KMS-11 (cell line): ENCODE data around the gene SCYGR5.

Source experiments
- H2AFZ ChIP-seq: fragments of 200-600 bp; sonication (generic); 2 replicates; pipeline ENCODE4 v1.6.1; 2016; ENCODE audit warnings: antibody characterized with exemption, mixed run types, low read depth
- H3K27ac ChIP-seq: fragments of 200-600 bp; sonication (generic); 2 replicates; pipeline ENCODE4 v1.6.1; 2016; ENCODE audit warnings: mild to moderate bottlenecking, mixed run types
- H3K27me3 ChIP-seq: fragments of 200-600 bp; sonication (generic); 2 replicates; pipeline ENCODE4 v1.6.1; 2017; ENCODE audit warnings: mild to moderate bottlenecking, low read depth, mixed run types, moderate library complexity; ENCODE audit not compliant: insufficient read depth
- H3K36me3 ChIP-seq: fragments of 200-600 bp; sonication (generic); 2 replicates; pipeline ENCODE4 v1.6.1; 2017; ENCODE audit warnings: mild to moderate bottlenecking, mixed run types; ENCODE audit not compliant: insufficient read depth
- H3K4me1 ChIP-seq: fragments of 200-600 bp; sonication (generic); 2 replicates; pipeline ENCODE4 v1.6.1; 2016; ENCODE audit warnings: mild to moderate bottlenecking, low read depth, mixed run types; ENCODE audit not compliant: poor library complexity, severe bottlenecking
- H3K4me2 ChIP-seq: fragments of 200-600 bp; sonication (generic); 2 replicates; pipeline ENCODE4 v1.7.0; 2016; ENCODE audit warnings: mild to moderate bottlenecking, mixed run types
- H3K4me3 ChIP-seq: fragments of 200-600 bp; sonication (generic); IDR thresholded peaks from 2 replicates; pipeline ENCODE4 v1.6.1; 2017; ENCODE audit warnings: low read depth, low read length, mixed read lengths; ENCODE audit not compliant: insufficient read depth
- H3K79me2 ChIP-seq: fragments of 200-600 bp; sonication (generic); 2 replicates; pipeline ENCODE4 v1.6.1; 2016; ENCODE audit warnings: low read depth, mixed run types; ENCODE audit not compliant: insufficient read depth
- H3K9ac ChIP-seq: fragments of 200-600 bp; sonication (generic); 2 replicates; pipeline ENCODE4 v1.6.1; 2016; ENCODE audit warnings: mild to moderate bottlenecking, mixed run types
- H4K20me1 ChIP-seq: fragments of 200-600 bp; sonication (generic); 2 replicates; pipeline ENCODE4 v1.6.1; 2016; ENCODE audit warnings: mild to moderate bottlenecking, mixed run types; ENCODE audit not compliant: insufficient read depth
- TF ChIP-seq, protein P1 (sequence below): fragments of 200-600 bp; sonication (generic); conservative IDR thresholded peaks from 2 replicates; pipeline ENCODE4 v1.6.1; 2017; ENCODE audit warnings: low read depth, mild to moderate bottlenecking, antibody characterized with exemption, low read length, moderate library complexity, mixed read lengths

The SCYGR5 gene

GRCh38 chr2:227653419-227653818, 13.2 kb upstream of the SCYGR5 start:
- Histone ChIP-seq H3K27me3 (no peaks in the 10 kb centered on the region), H3K27ac (no peak overlapping the region), H3K9ac (no peak overlapping the region), H2AFZ (no peak overlapping the region), H3K4me1 (peaks cover 10% of the 10 kb centered on the region), H3K4me2 (no peak overlapping the region), H3K4me3 (no peak overlapping the region), H3K79me2 (no peaks in the 10 kb centered on the region), H4K20me1 (no peaks in the 10 kb centered on the region), H3K36me3 (no peaks in the 10 kb centered on the region)
- TF ChIP-seq, protein P1, sequence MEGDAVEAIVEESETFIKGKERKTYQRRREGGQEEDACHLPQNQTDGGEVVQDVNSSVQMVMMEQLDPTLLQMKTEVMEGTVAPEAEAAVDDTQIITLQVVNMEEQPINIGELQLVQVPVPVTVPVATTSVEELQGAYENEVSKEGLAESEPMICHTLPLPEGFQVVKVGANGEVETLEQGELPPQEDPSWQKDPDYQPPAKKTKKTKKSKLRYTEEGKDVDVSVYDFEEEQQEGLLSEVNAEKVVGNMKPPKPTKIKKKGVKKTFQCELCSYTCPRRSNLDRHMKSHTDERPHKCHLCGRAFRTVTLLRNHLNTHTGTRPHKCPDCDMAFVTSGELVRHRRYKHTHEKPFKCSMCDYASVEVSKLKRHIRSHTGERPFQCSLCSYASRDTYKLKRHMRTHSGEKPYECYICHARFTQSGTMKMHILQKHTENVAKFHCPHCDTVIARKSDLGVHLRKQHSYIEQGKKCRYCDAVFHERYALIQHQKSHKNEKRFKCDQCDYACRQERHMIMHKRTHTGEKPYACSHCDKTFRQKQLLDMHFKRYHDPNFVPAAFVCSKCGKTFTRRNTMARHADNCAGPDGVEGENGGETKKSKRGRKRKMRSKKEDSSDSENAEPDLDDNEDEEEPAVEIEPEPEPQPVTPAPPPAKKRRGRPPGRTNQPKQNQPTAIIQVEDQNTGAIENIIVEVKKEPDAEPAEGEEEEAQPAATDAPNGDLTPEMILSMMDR, result no peak

DNA sequence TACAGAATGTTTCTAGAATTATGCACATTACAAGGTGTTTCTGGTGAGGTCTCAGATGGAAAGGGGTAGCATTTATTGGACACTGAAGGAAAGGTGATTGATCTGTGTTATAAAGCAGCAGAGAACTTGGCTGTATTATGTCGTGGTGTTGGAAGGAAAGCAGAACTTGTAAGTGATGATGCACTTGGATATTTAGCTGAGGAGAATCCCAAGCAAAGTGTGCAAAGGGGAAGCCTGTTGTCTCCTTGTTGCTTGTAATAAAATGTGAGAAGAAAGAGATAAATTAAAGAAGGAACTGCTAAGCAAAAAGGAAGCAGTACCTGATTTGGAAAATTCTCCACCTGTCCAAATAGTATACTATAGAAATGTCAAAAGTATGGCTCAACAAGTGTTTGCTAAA, 12.2 kb upstream of the SCYGR5 start:
- no peak overlapping the region for H3K9ac ChIP-seq
- TF ChIP-seq, protein P1, result no peak
- H3K4me2 ChIP-seq, result no peak overlapping the region
- H3K27me3 ChIP-seq, result no peaks in the 10 kb centered on the region
- no peak overlapping the region for H3K27ac ChIP-seq
- no peaks in the 10 kb centered on the region for H3K79me2 ChIP-seq
- peaks cover 10% of the 10 kb centered on the region for H3K4me1 ChIP-seq
- H2AFZ ChIP-seq, result no peak overlapping the region
- H3K36me3 ChIP-seq, result no peaks in the 10 kb centered on the region
- H3K4me3 ChIP-seq, result no peak overlapping the region
- no peaks in the 10 kb centered on the region for H4K20me1 ChIP-seq

GRCh38 chr2:227655454-227655853, 11.2 kb upstream of the SCYGR5 start:
- Histone ChIP-seq H3K4me3 (no peak overlapping the region), H3K36me3 (no peaks in the 10 kb centered on the region), H3K4me1 (peaks cover 10% of the 10 kb centered on the region), H3K4me2 (no peak overlapping the region), H2AFZ (no peak overlapping the region), H4K20me1 (no peaks in the 10 kb centered on the region), H3K27me3 (no peaks in the 10 kb centered on the region), H3K9ac (no peak overlapping the region), H3K79me2 (no peaks in the 10 kb centered on the region), H3K27ac (no peak overlapping the region)
- TF ChIP-seq, protein P1, result no peak

DNA sequence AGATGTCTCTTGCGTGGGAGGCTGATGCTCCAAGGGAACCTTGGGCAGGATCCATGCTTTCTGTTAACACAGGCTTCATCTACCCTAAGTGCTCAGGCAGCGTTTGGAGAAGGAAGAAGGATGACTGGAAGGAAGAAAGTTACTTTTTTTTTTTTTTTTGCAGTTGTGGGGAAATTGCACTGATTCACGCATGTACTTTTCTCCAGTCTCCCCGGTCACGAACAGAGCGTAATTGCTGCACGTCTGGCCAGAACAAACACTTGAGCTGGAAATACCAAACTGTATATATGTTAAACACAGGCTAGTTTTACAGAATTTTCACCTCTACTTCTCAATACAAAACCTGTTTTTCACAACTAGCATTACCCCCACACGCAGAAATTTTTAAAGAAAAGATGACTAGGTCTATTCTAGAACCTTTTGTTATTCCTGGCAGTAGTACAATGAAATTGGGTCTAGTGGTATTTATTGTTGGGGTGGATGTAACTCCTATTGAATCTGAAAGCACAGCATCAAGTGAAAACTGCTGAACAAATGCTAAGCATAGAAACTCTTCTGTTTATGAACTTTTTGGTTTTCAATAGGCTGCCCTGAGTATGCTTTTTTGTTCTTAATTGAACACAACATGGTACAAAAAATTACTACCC, 9.3 kb upstream of the SCYGR5 start:
- Histone ChIP-seq H3K9ac (no peak overlapping the region), H3K4me3 (no peak overlapping the region), H3K36me3 (no peaks in the 10 kb centered on the region), H3K27ac (no peak overlapping the region), H3K4me1 (peaks cover 10% of the 10 kb centered on the region), H3K27me3 (no peaks in the 10 kb centered on the region), H3K79me2 (no peaks in the 10 kb centered on the region), H3K4me2 (no peak overlapping the region), H4K20me1 (no peaks in the 10 kb centered on the region), H2AFZ (peak overlapping the region; percentile 34; the same call in 1 of the 2 replicates)
- TF ChIP-seq, protein P1, result no peak
